H1 (cell line): ENCODE measurements around the gene FARS2. TPM values are rescaled to one million over a fixed set of nuclear protein-coding genes. Genes with fewer than 3 reads are reported as not detected.

Experiments used
- CTCF ChIA-PET: fragments of 300-600 bp; sonication (Branson Sonifier 250); formaldehyde crosslinking; loops from one replicate; lab custom pipeline; 2021; ENCODE audit not compliant: partially characterized antibody; lab: Charles Lee
- POLR2A ChIA-PET: fragments of 300-600 bp; sonication (Branson Sonifier 250); formaldehyde crosslinking; loops from one replicate; lab custom pipeline; 2021; ENCODE audit warnings: inconsistent platforms; ENCODE audit not compliant: partially characterized antibody; lab: Charles Lee
- DNase-seq, 2 experiments: peaks; one replicate each; pipeline versions ENCODE4 v3.0.0 to v3.0.0-alpha.2; 2010 to 2022; ENCODE audit warnings: low spot score in 2 of 2, low read depth in 1 of 2, mixed read lengths in 1 of 2
- FAIRE-seq: peaks from 2 replicates; lab custom pipeline; 2011; peaks lifted over from hg19 to GRCh38; lab: Jason Lieb, UNC
- H2AFZ ChIP-seq: 2 replicates; pipeline ENCODE4 v1.8.1; 2012; ENCODE audit warnings: low read length, inconsistent platforms
- H2AK5ac ChIP-seq: 2 replicates; pipeline ENCODE4 v1.6.1; 2013; ENCODE audit warnings: low read depth, low read length
- H2BK120ac ChIP-seq: replicated peaks from 2 replicates; pipeline ENCODE3; 2013; ENCODE audit warnings: low read depth, low read length, inconsistent platforms
- H2BK12ac ChIP-seq: 2 replicates; pipeline ENCODE4 v1.6.1; 2013; ENCODE audit warnings: low read depth, low read length
- H2BK15ac ChIP-seq: 2 replicates; pipeline ENCODE4 v1.6.1; 2013; ENCODE audit warnings: low read length
- H2BK20ac ChIP-seq: 2 replicates; pipeline ENCODE4 v1.6.1; 2013; ENCODE audit warnings: low read length
- H2BK5ac ChIP-seq: 2 replicates; pipeline ENCODE4 v1.6.1; 2013; ENCODE audit warnings: low read depth, low read length
- H3K14ac ChIP-seq: 2 replicates; pipeline ENCODE4 v1.6.1; 2013; ENCODE audit warnings: inconsistent platforms; ENCODE audit not compliant: insufficient read length
- H3K18ac ChIP-seq: 2 replicates; pipeline ENCODE4 v1.6.1; 2013; ENCODE audit warnings: low read length; ENCODE audit errors: extremely low read depth
- H3K23ac ChIP-seq: 2 replicates; pipeline ENCODE4 v1.6.1; 2013; ENCODE audit warnings: inconsistent platforms; ENCODE audit not compliant: insufficient read length
- H3K23me2 ChIP-seq: 2 replicates; pipeline ENCODE4 v1.6.1; 2013; ENCODE audit warnings: low read depth, low read length
- H3K27ac ChIP-seq: 2 replicates; pipeline ENCODE4 v1.6.1; 2011; ENCODE audit warnings: low read depth, low read length, inconsistent platforms
- H3K27me3 ChIP-seq, 4 experiments: replicated peaks in 1 of 4; 1 replicate in 1 of 4; 2 replicates in 3 of 4; pipeline versions ENCODE4 v1.6.1 to v1.8.1; 2011 to 2013; ENCODE audit warnings: low read length in 3 of 4, mild to moderate bottlenecking in 3 of 4, inconsistent platforms in 2 of 4, mixed read lengths in 2 of 4, moderate library complexity in 1 of 4; ENCODE audit not compliant: control insufficient read depth in 3 of 4, insufficient read depth in 3 of 4; ENCODE audit errors: extremely low read depth in 1 of 4
- H3K36me3 ChIP-seq, 4 experiments: 2 replicates each; pipeline versions ENCODE4 v1.6.1 to v1.8.1; 2011 to 2013; ENCODE audit warnings: mild to moderate bottlenecking in 4 of 4, low read length in 3 of 4, moderate library complexity in 2 of 4, control low read depth in 1 of 4, inconsistent platforms in 1 of 4; ENCODE audit not compliant: insufficient read depth in 4 of 4, control insufficient read depth in 2 of 4
- H3K4ac ChIP-seq: replicated peaks from 2 replicates; pipeline ENCODE3; 2013; ENCODE audit warnings: low read length, low read depth, mixed read lengths, inconsistent platforms; ENCODE audit not compliant: insufficient read length
- H3K4me1 ChIP-seq, 4 experiments: replicated peaks in 1 of 4; 1 replicate in 1 of 4; 2 replicates in 3 of 4; pipeline versions ENCODE4 v1.6.1 to v1.8.1; 2011 to 2013; ENCODE audit warnings: low read length in 3 of 4, inconsistent platforms in 2 of 4, mixed read lengths in 1 of 4; ENCODE audit not compliant: insufficient read depth in 4 of 4, control insufficient read depth in 3 of 4
- H3K4me2 ChIP-seq, 2 experiments: 2 replicates each; pipeline versions ENCODE4 v1.6.1 to v1.8.1; 2011 to 2013; ENCODE audit warnings: low read depth in 2 of 2, low read length in 2 of 2, control low read depth in 1 of 2, inconsistent platforms in 1 of 2, mild to moderate bottlenecking in 1 of 2; ENCODE audit not compliant: insufficient read depth in 1 of 2
- H3K4me3 ChIP-seq, 4 experiments: fragments of 200-600, 300-600 bp in 1 of 4; sonication (generic), shearing (Covaris generic), sonication (Bioruptor Twin) in 1 of 4; 2 replicates each; pipeline versions ENCODE4 v1.5.1 to v1.8.1; 2011 to 2016; ENCODE audit warnings: low read length in 4 of 4, low read depth in 3 of 4, control low read depth in 2 of 4, inconsistent platforms in 2 of 4, mild to moderate bottlenecking in 2 of 4, mixed read lengths in 1 of 4, moderate library complexity in 1 of 4; ENCODE audit not compliant: insufficient read depth in 2 of 4; ENCODE audit errors: extremely low read depth in 1 of 4
- H3K56ac ChIP-seq: replicated peaks from 2 replicates; pipeline ENCODE3; 2013; ENCODE audit warnings: low read depth, mild to moderate bottlenecking, mixed read lengths, low read length, inconsistent platforms; ENCODE audit not compliant: insufficient read length
- H3K79me1 ChIP-seq: 2 replicates; pipeline ENCODE4 v1.6.1; 2013; ENCODE audit warnings: low read depth, low read length, control low read depth
- H3K79me2 ChIP-seq, 2 experiments: 2 replicates each; pipeline versions ENCODE4 v1.6.1 to v1.8.1; 2012 to 2013; ENCODE audit warnings: low read length in 2 of 2, mild to moderate bottlenecking in 2 of 2, inconsistent platforms in 1 of 2; ENCODE audit not compliant: insufficient read depth in 2 of 2, control insufficient read depth in 1 of 2
- H3K9ac ChIP-seq, 4 experiments: replicated peaks in 1 of 4; 1 replicate in 1 of 4; 2 replicates in 3 of 4; pipeline versions ENCODE4 v1.6.1 to v1.8.1; 2011 to 2013; ENCODE audit warnings: low read depth in 3 of 4, low read length in 3 of 4, control low read depth in 2 of 4, mild to moderate bottlenecking in 2 of 4, moderate library complexity in 2 of 4, inconsistent platforms in 1 of 4; ENCODE audit errors: extremely low read depth in 1 of 4
- H3K9me3 ChIP-seq, 2 experiments: 2 replicates each; pipeline versions ENCODE4 v1.6.1 to v1.8.1; 2012 to 2013; ENCODE audit warnings: mild to moderate bottlenecking in 2 of 2, moderate library complexity in 2 of 2, control low read depth in 1 of 2, inconsistent platforms in 1 of 2, low read depth in 1 of 2, low read length in 1 of 2, mixed read lengths in 1 of 2; ENCODE audit not compliant: insufficient read depth in 2 of 2
- H4K20me1 ChIP-seq, 2 experiments: replicated peaks in 1 of 2; 2 replicates each; pipeline versions ENCODE3 to v1.8.1; 2011 to 2013; ENCODE audit warnings: inconsistent platforms in 2 of 2, low read length in 2 of 2, mild to moderate bottlenecking in 1 of 2; ENCODE audit not compliant: insufficient read depth in 2 of 2, control insufficient read depth in 1 of 2
- H4K5ac ChIP-seq: 2 replicates; pipeline ENCODE4 v1.6.1; 2013; ENCODE audit warnings: low read length, low read depth, mixed read lengths, inconsistent platforms; ENCODE audit not compliant: insufficient read length
- H4K8ac ChIP-seq: 2 replicates; pipeline ENCODE4 v1.8.0; 2013; ENCODE audit warnings: mild to moderate bottlenecking, moderate library complexity, low read length, inconsistent platforms; ENCODE audit not compliant: insufficient read depth; ENCODE audit errors: extremely low read depth
- H4K91ac ChIP-seq: replicated peaks from 2 replicates; pipeline ENCODE3; 2013; ENCODE audit warnings: low read length, mixed read lengths, inconsistent platforms; ENCODE audit not compliant: insufficient read length
- CBX5 ChIP-seq: fragments of 300-800, 300-1000 bp; sonication (generic); IDR thresholded peaks from 2 replicates; pipeline ENCODE4 v1.7.1; 2016; ENCODE audit warnings: antibody characterized with exemption, low read length, low read depth
- CEBPB ChIP-seq: IDR thresholded peaks from 2 replicates; pipeline ENCODE4 v1.6.1; 2012; ENCODE audit warnings: low read depth, low read length
- EGR1 ChIP-seq: IDR thresholded peaks from 2 replicates; pipeline ENCODE4 v1.6.1; 2011; ENCODE audit warnings: low read depth, low read length, borderline replicate concordance
- EZH2 ChIP-seq: fragments of 200-600 bp; sonication (generic); IDR thresholded peaks from 2 replicates; pipeline ENCODE4 v1.7.1; 2012; ENCODE audit warnings: low read depth, mild to moderate bottlenecking, moderate library complexity, low read length, inconsistent platforms; ENCODE audit not compliant: severe bottlenecking
- FOSL1 ChIP-seq: IDR thresholded peaks from 2 replicates; pipeline ENCODE4 v1.6.1; 2011; ENCODE audit warnings: mild to moderate bottlenecking, low read depth, low read length, moderate library complexity; ENCODE audit not compliant: insufficient read depth
- NANOG ChIP-seq: IDR thresholded peaks from 2 replicates; pipeline ENCODE4 v1.6.1; 2011; ENCODE audit warnings: low read length, low read depth, mild to moderate bottlenecking, inconsistent platforms; ENCODE audit not compliant: insufficient read depth, poor library complexity, severe bottlenecking
- NRF1 ChIP-seq: IDR thresholded peaks from 2 replicates; pipeline ENCODE4 v1.6.1; 2011; ENCODE audit warnings: mild to moderate bottlenecking, low read depth, low read length, improper control_type of control experiment
- POLR2AphosphoS5 ChIP-seq: IDR thresholded peaks from 2 replicates; pipeline ENCODE4 v1.6.1; 2011; ENCODE audit warnings: low read depth, low read length
- RAD21 ChIP-seq, 2 experiments: IDR thresholded peaks in 1 of 2; conservative IDR thresholded peaks in 1 of 2; 2 replicates each; pipeline ENCODE4 v1.6.1; 2011; ENCODE audit warnings: low read depth in 2 of 2, low read length in 2 of 2, improper control_type of control experiment in 1 of 2, inconsistent platforms in 1 of 2, mild to moderate bottlenecking in 1 of 2, moderate library complexity in 1 of 2
- SRF ChIP-seq: IDR thresholded peaks from 2 replicates; pipeline ENCODE4 v1.6.1; 2011; ENCODE audit warnings: mild to moderate bottlenecking, low read depth, low read length, moderate library complexity
- ZNF274 ChIP-seq: IDR thresholded peaks from 2 replicates; pipeline ENCODE4 v1.7.0; 2012; ENCODE audit warnings: low read length, borderline replicate concordance; ENCODE audit errors: extremely low read depth
- WGBS, 2 experiments: shearing (Covaris generic) in 1 of 2; methylation state at CpG; one replicate each; pipeline versions ENCODE4 v1.1.6 to v1.1.7; 2013 to 2015; ENCODE audit warnings: low lambda C conversion rate in 2 of 2, mixed read lengths in 2 of 2, inconsistent platforms in 1 of 2, low coverage in 1 of 2, missing lambda C conversion rate in 1 of 2; ENCODE audit not compliant: insufficient replicate concordance in 2 of 2, insufficient coverage in 1 of 2, insufficient read length in 1 of 2; ENCODE audit errors: extremely low coverage in 1 of 2, missing lambda C conversion rate in 1 of 2; 5-methylcytosine and 5-hydroxymethylcytosine counted together
- polyA plus RNA-seq, 7 experiments: library from polyadenylated mRNA; depleted of rRNA in 3 of 7; stranded (reverse) in 5 of 7; unstranded in 2 of 7; fragments of >200 nt in 5 of 7; fragments of 200-250 nt in 2 of 7; gene quantifications; 1 replicate in 5 of 7; 2 replicates in 1 of 7; 4 replicates in 1 of 7; pipeline versions ENCODE4 v1.2.1 to v1.2.3, GENCODE V29; 2011 to 2013; ENCODE audit warnings: missing spikeins in 2 of 7, mixed read lengths in 2 of 7
- total RNA-seq: library from RNA; stranded (reverse); fragmentation: NEBNext Ultra II Directional; extraction: Animal tissue kit (Norgen Biotek cat#: 25700); gene quantifications from 2 replicates; pipeline ENCODE4 v1.2.1, GENCODE V29; 2021

Gene FARS2
- total and polyA plus RNA-seq, 2 of the 8 experiments (the other 6 are each of a cell fraction or from before 2014, with no cell fraction given), result 11.7 to 14.4 TPM

DNA sequence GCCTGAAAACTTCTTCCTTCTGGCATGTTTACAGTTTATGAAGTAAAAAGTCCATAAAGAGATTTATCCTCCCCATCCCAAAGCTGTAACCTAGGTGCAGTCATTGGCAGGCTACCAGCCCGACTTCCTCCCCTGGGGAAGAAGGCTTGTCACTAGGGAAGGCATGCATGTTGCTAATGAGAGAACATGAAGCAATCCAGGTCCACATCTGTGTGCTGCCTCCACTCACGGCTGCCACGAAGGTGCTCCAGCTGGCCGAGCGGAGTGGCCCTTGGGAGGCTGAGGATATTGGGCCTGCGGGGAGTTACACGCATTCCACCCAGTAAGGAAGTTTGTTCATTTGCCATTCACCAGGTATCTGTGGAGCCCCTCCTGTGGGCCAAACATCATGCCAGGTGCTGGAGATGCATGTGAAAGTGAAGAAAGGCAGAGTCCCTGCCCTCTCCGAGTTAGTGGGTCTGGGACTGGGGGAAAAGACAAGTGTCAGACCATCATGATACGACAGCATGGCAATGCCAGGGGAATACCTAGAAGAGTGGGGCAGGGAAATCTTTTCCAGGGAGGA, 488.4 kb downstream of the FARS2 start:
- H3K23me2 ChIP-seq, result no peaks in the 10 kb centered on the region
- H3K14ac ChIP-seq, result no peak overlapping the region
- FAIRE-seq (no peak), DNase-seq (no peak)
- no peak overlapping the region for H4K91ac ChIP-seq
- no peak overlapping the region for H3K56ac ChIP-seq
- no peaks in the 10 kb centered on the region for H3K27me3 ChIP-seq
- H3K9ac ChIP-seq, result no peak overlapping the region
- no peak overlapping the region for H2AK5ac ChIP-seq
- no peaks in the 10 kb centered on the region for H3K79me1 ChIP-seq
- peaks cover 0 to 6% (median 3%) of the 10 kb centered on the region in 4 experiments; a peak in 4 of 7 replicates for H3K4me1 ChIP-seq
- H3K27ac ChIP-seq, result no peak overlapping the region
- no peaks in the 10 kb centered on the region for H4K20me1 ChIP-seq
- H2BK15ac ChIP-seq, result no peak overlapping the region
- H4K5ac ChIP-seq, result no peak overlapping the region
- no peak overlapping the region for H4K8ac ChIP-seq
- H2AFZ ChIP-seq, result no peak overlapping the region
- H3K18ac ChIP-seq, result no peak overlapping the region
- no peak overlapping the region for H2BK20ac ChIP-seq
- H3K36me3 ChIP-seq, result 0 out of 8 replicates have a peak, but pooled peaks cover 0 to 2% (median 0%) of the 10 kb centered on the region in 4 experiments
- H3K4me2 ChIP-seq, result no peak overlapping the region
- 88% methylated on average over 9 of the region's 9 CpGs; no CpG with 5 or more reads in 1 of the 2 experiments for WGBS, 2 experiments
- TF ChIP-seq NRF1 (no peak), CEBPB (no peak), FOSL1 (no peak), NANOG (no peak), ZNF274 (no peak), CBX5 (no peak), SRF (no peak), RAD21 (IDR thresholded peaks at IDR 0.05 in 1 of 2, conservative IDR thresholded peaks at IDR 0.05 in 1 of 2; ENCODE audit: low read depth in 2 of 2, low read length in 2 of 2) (no peak), EZH2 (no peak), POLR2AphosphoS5 (no peak), EGR1 (no peak)
- peaks cover 6% of the 10 kb centered on the region in 2 experiments; a peak in 3 of 4 replicates for H3K9me3 ChIP-seq
- no peak overlapping the region for H2BK5ac ChIP-seq
- no peak overlapping the region for H3K4ac ChIP-seq
- no peak overlapping the region for H3K23ac ChIP-seq
- CTCF ChIA-PET, result interaction anchor here (1.2 kb wide), 1 partner anchor 28 kb away, joined by 3 read pairs; no protein-coding TSS in a partner anchor
- POLR2A ChIA-PET, result no interaction called here
- H2BK120ac ChIP-seq, result no peak overlapping the region
- H3K79me2 ChIP-seq, result no peaks in the 10 kb centered on the region
- no peak overlapping the region for H3K4me3 ChIP-seq
- no peak overlapping the region for H2BK12ac ChIP-seq
